Measurements from ENCODE around the gene SRMS. TPM values are rescaled to one million over a fixed set of nuclear protein-coding genes. Genes with fewer than 3 reads are reported as not detected.

SRMS gene
- total RNA-seq, 1 donor from 2014 or later = not detected

DNA sequence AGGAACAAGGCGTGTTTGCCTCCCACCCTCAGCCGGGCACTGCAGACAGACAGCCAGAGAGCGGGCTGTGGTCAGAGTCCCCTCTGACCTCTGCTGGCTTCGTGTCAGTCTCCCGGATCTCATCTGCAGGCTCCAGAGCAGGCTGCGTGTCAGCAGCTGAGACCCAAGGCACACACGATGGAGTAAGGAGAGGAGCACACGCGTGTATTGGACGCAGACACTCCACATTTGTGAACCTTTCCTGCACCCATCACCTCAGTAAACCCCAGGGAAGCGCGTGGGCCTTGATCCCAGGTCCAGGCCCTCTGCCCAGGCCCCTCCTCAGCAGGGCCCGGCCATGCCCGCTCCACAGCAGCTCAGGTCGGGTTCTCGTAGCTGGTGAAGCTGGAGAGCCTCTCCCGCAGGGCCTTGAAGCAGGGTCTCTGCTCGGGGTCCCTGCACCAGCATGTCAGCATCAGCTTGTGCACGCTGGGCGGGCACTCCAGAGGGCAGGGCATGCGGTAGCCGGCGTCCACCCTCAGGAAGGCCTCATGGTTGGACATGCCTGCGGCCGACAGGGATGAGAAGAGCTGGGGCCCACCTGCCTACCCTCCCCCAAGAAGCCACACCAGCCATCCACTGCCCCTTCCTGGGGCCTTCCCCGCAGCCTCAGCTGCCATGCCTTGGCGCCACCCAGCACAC lies 18.2 kb downstream of the SRMS start:
- H3K27me3 ChIP-seq = no peaks in the 10 kb centered on the region
- DNase-seq (ENCODE audit: low spot score) = no peak
- Mint-ChIP-seq H3K27me3 (ENCODE audit: insufficient read depth, low read depth) (peaks cover 11% of the 10 kb centered on the region), H3K36me3 (no peaks in the 10 kb centered on the region), H3K27ac (peak overlapping the region; percentile 46), H3K4me1 (peaks cover 7% of the 10 kb centered on the region), H3K4me3 (no peak overlapping the region), H3K9me3 (no peaks in the 10 kb centered on the region)
- no peak for TF ChIP-seq CTCF (IDR thresholded peaks at IDR 0.05)
- no peak for TF ChIP-seq EZH2 (IDR thresholded peaks at IDR 0.05)
- no peak for TF ChIP-seq EZH2phosphoT487 (IDR thresholded peaks at IDR 0.05)
- H3K4me1 ChIP-seq = no peaks in the 10 kb centered on the region
- H3K36me3 ChIP-seq = no peaks in the 10 kb centered on the region
- no peak overlapping the region for H2AFZ ChIP-seq (replicated peaks)
- H3K27ac ChIP-seq = no peak overlapping the region
- H3K9me3 ChIP-seq (ENCODE audit: low read depth) = no peaks in the 10 kb centered on the region
- H3K4me2 ChIP-seq = no peak overlapping the region
- H3K79me2 ChIP-seq (ENCODE audit: low read depth) = no peaks in the 10 kb centered on the region
- peaks cover 15% of the 10 kb centered on the region for H3F3A ChIP-seq (ENCODE audit: low read depth)
- peaks cover 3% of the 10 kb centered on the region for H4K20me1 ChIP-seq (ENCODE audit: low read depth)
- H3K4me3 ChIP-seq = no peak overlapping the region
- no peak overlapping the region for H3K9ac ChIP-seq

- Mint-ChIP-seq H3K27ac (no peak overlapping the region), H3K36me3 (peaks cover 9% of the 10 kb centered on the region), H3K4me1 (peaks cover 11% of the 10 kb centered on the region), H3K9me3 (no peaks in the 10 kb centered on the region), H3K4me3 (no peak overlapping the region), H3K27me3 (ENCODE audit: insufficient read depth, low read depth) (peaks cover 13% of the 10 kb centered on the region)
- peaks cover 10% of the 10 kb centered on the region for H3K79me2 ChIP-seq (ENCODE audit: low read depth)
- TF ChIP-seq EZH2phosphoT487 (IDR thresholded peaks at IDR 0.05) = no peak
- H3F3A ChIP-seq (ENCODE audit: low read depth) = peaks cover 23% of the 10 kb centered on the region
- H4K20me1 ChIP-seq (ENCODE audit: low read depth) = peaks cover 17% of the 10 kb centered on the region
- DNase-seq (ENCODE audit: low spot score) = no peak
- H3K9ac ChIP-seq = no peak overlapping the region
- H3K4me1 ChIP-seq = peaks cover 6% of the 10 kb centered on the region
- H2AFZ ChIP-seq (replicated peaks) = no peak overlapping the region
- H3K9me3 ChIP-seq (ENCODE audit: low read depth) = no peaks in the 10 kb centered on the region
- H3K4me2 ChIP-seq = no peak overlapping the region
- no peaks in the 10 kb centered on the region for H3K27me3 ChIP-seq
- H3K4me3 ChIP-seq = no peak overlapping the region
- H3K36me3 ChIP-seq = no peaks in the 10 kb centered on the region
- no peak overlapping the region for H3K27ac ChIP-seq
These were observed 20.4 kb downstream of the SRMS start for GRCh38 chr20:63527184-63527583.

DNA sequence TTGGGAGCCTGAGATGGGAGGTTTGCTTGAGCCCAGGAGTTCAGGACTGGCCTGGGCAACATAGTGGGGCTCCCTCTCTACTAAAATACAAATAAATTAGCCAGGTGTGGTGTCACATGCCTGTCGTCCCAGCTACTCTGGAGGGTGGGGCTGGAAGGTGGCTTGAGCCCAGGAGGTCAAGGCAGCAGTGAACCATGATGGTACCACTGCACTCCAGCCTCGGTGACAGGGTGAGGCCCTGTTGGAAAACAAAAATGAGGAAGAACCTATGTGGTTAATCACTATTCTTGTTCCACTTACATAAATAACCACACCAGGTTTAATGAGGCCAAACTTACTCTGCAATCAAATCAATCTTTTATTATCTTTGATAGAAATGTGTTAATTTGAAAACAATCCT lies 21.6 kb downstream of the SRMS start:
- no peak overlapping the region for H3K4me3 ChIP-seq
- Mint-ChIP-seq H3K4me3 (no peak overlapping the region), H3K9me3 (no peaks in the 10 kb centered on the region), H3K27me3 (ENCODE audit: insufficient read depth, low read depth) (peaks cover 9% of the 10 kb centered on the region), H3K36me3 (peaks cover 9% of the 10 kb centered on the region), H3K27ac (no peak overlapping the region), H3K4me1 (peaks cover 7% of the 10 kb centered on the region)
- no peak overlapping the region for H2AFZ ChIP-seq (replicated peaks)
- peaks cover 22% of the 10 kb centered on the region for H3K79me2 ChIP-seq (ENCODE audit: low read depth)
- peaks cover 26% of the 10 kb centered on the region for H3F3A ChIP-seq (ENCODE audit: low read depth)
- peaks cover 29% of the 10 kb centered on the region for H4K20me1 ChIP-seq (ENCODE audit: low read depth)
- no peak for DNase-seq (ENCODE audit: low spot score)
- H3K27me3 ChIP-seq = no peaks in the 10 kb centered on the region
- H3K27ac ChIP-seq = no peak overlapping the region
- TF ChIP-seq CTCF (IDR thresholded peaks at IDR 0.05) = no peak
- no peak for TF ChIP-seq EZH2phosphoT487 (IDR thresholded peaks at IDR 0.05)
- no peak for TF ChIP-seq EZH2 (IDR thresholded peaks at IDR 0.05)
- H3K9me3 ChIP-seq (ENCODE audit: low read depth) = no peaks in the 10 kb centered on the region
- H3K4me1 ChIP-seq = peaks cover 11% of the 10 kb centered on the region
- H3K36me3 ChIP-seq = no peaks in the 10 kb centered on the region
- no peak overlapping the region for H3K4me2 ChIP-seq
- H3K9ac ChIP-seq = no peak overlapping the region

DNA sequence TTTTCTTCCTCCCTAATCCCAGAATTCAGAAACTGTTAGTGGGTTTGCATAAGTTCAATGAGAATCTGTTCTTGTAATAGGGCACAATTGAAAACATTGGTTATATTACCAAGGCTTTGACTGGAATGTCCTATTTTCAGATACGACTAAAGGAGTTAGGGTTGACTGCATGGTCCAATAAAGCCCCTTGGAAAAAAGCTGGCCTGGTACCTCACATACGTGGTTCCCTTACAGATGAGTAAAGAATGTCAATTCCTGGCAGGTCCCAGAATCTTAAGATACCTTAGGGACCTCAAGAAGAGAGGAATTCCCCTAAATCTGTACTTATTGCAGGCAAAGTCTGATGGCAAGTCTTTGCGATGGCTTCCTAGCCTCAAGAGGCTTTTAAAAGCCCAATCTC lies 22.4 kb downstream of the SRMS start:
- no peak overlapping the region for H3K4me3 ChIP-seq
- no peak overlapping the region for H3K4me2 ChIP-seq
- TF ChIP-seq EZH2phosphoT487 (IDR thresholded peaks at IDR 0.05) (no peak), CTCF (IDR thresholded peaks at IDR 0.05) (no peak), EZH2 (IDR thresholded peaks at IDR 0.05) (no peak)
- no peaks in the 10 kb centered on the region for H3K9me3 ChIP-seq (ENCODE audit: low read depth)
- H3K4me1 ChIP-seq = peaks cover 11% of the 10 kb centered on the region
- H2AFZ ChIP-seq (replicated peaks) = no peak overlapping the region
- no peak overlapping the region for H3K9ac ChIP-seq
- no peaks in the 10 kb centered on the region for H3K36me3 ChIP-seq
- no peak overlapping the region for H3K27ac ChIP-seq
- no peak for DNase-seq (ENCODE audit: low spot score)
- peaks cover 23% of the 10 kb centered on the region for H3K79me2 ChIP-seq (ENCODE audit: low read depth)
- Mint-ChIP-seq H3K27ac (no peak overlapping the region), H3K4me1 (peaks cover 7% of the 10 kb centered on the region), H3K27me3 (ENCODE audit: insufficient read depth, low read depth) (peaks cover 9% of the 10 kb centered on the region), H3K4me3 (no peak overlapping the region), H3K36me3 (peaks cover 9% of the 10 kb centered on the region), H3K9me3 (no peaks in the 10 kb centered on the region)
- peaks cover 29% of the 10 kb centered on the region for H3F3A ChIP-seq (ENCODE audit: low read depth)
- H4K20me1 ChIP-seq (ENCODE audit: low read depth) = peaks cover 29% of the 10 kb centered on the region
- H3K27me3 ChIP-seq = no peaks in the 10 kb centered on the region

All from neural progenitor cell (in vitro differentiated cells).